ENCODE data around the gene LCTL.

LCTL gene

GRCh38 chr15:66565741-66566144 is at the start of gene LCTL:
Gene LCTL, minus strand, starts transcription at chr15:66565998. Its CDS starts 633 bp downstream, at chr15:66565365.
- DNase-seq (ENCODE audit: low read depth): no peak

GRCh38 chr15:66614951-66615760 is 49.4 kb upstream of the LCTL start:
- DNase-seq (ENCODE audit: low read depth): no peak

- no peak for DNase-seq (ENCODE audit: low read depth)
These were observed 48.7 kb upstream of the LCTL start for GRCh38 chr15:66614456-66614855.

GRCh38 chr15:66613743-66614142 is 47.9 kb upstream of the LCTL start:
- no peak for DNase-seq (ENCODE audit: low read depth)

GRCh38 chr15:66611257-66612053 is 45.7 kb upstream of the LCTL start:
- no peak for DNase-seq (ENCODE audit: low read depth)

- no peak for DNase-seq (ENCODE audit: low read depth)
These were observed 44.1 kb upstream of the LCTL start for GRCh38 chr15:66609876-66610275.

GRCh38 chr15:66608881-66609280 is 43.1 kb upstream of the LCTL start:
- no peak for DNase-seq (ENCODE audit: low read depth)

- DNase-seq (ENCODE audit: low read depth): no peak
These were observed 42.4 kb upstream of the LCTL start for GRCh38 chr15:66608159-66608558.

- peak; percentile 31 for DNase-seq (ENCODE audit: low read depth)
These were observed 37.7 kb upstream of the LCTL start for GRCh38 chr15:66603301-66604179.

GRCh38 chr15:66601521-66601920 is 35.7 kb upstream of the LCTL start:
- no peak for DNase-seq (ENCODE audit: low read depth)

GRCh38 chr15:66600240-66600627 is 34.4 kb upstream of the LCTL start:
- DNase-seq (ENCODE audit: low read depth): no peak

GRCh38 chr15:66599536-66600239 is 33.9 kb upstream of the LCTL start:
- DNase-seq (ENCODE audit: low read depth): no peak

GRCh38 chr15:66598095-66598815 is 32.5 kb upstream of the LCTL start:
- DNase-seq (ENCODE audit: low read depth): no peak

GRCh38 chr15:66595931-66596545 is 30.2 kb upstream of the LCTL start:
- DNase-seq (ENCODE audit: low read depth): no peak

GRCh38 chr15:66595332-66595731 is 29.5 kb upstream of the LCTL start:
- DNase-seq (ENCODE audit: low read depth): no peak

GRCh38 chr15:66594836-66595235 is 29.0 kb upstream of the LCTL start:
- no peak for DNase-seq (ENCODE audit: low read depth)

GRCh38 chr15:66594344-66594743 is 28.5 kb upstream of the LCTL start:
- DNase-seq (ENCODE audit: low read depth): no peak

- no peak for DNase-seq (ENCODE audit: low read depth)
These were observed 27.5 kb upstream of the LCTL start for GRCh38 chr15:66593219-66593780.

GRCh38 chr15:66592505-66593218 is 26.9 kb upstream of the LCTL start:
- DNase-seq (ENCODE audit: low read depth): no peak
